GM23248 (cell line): ENCODE results near the gene SETBP1. TPM values are rescaled to one million over a fixed set of nuclear protein-coding genes. Genes with fewer than 3 reads are reported as not detected.

Experiments used
- DNase-seq: peaks from one replicate; pipeline ENCODE4 v3.0.0-alpha.2; 2015
- H2AFZ ChIP-seq: fragments of 200-600 bp; sonication (generic); 2 replicates; pipeline ENCODE4 v1.6.1; 2016; ENCODE audit warnings: antibody characterized with exemption
- H3F3A ChIP-seq: fragments of 200-600 bp; sonication (generic); 2 replicates; pipeline ENCODE4 v1.6.1; 2016; ENCODE audit warnings: mild to moderate bottlenecking, antibody characterized with exemption, mixed run types; ENCODE audit not compliant: insufficient read depth
- H3K27ac ChIP-seq: fragments of 200-600 bp; sonication (generic); 2 replicates; pipeline ENCODE4 v1.5.1; 2016; ENCODE audit warnings: mild to moderate bottlenecking
- H3K27me3 ChIP-seq: fragments of 200-600 bp; sonication (generic); replicated peaks from 2 replicates; pipeline ENCODE4 v1.6.1; 2016; ENCODE audit warnings: mild to moderate bottlenecking; ENCODE audit not compliant: insufficient read depth
- H3K36me3 ChIP-seq: fragments of 200-600 bp; sonication (generic); 2 replicates; pipeline ENCODE4 v1.6.1; 2016; ENCODE audit warnings: low read depth, mild to moderate bottlenecking
- H3K4me1 ChIP-seq: fragments of 200-600 bp; sonication (generic); 2 replicates; pipeline ENCODE4 v1.6.1; 2016; ENCODE audit warnings: mild to moderate bottlenecking; ENCODE audit not compliant: insufficient read depth
- H3K4me2 ChIP-seq: fragments of 200-600 bp; sonication (generic); one replicate; pipeline ENCODE4 v1.6.1; 2016; ENCODE audit warnings: mild to moderate bottlenecking; ENCODE audit not compliant: unreplicated experiment
- H3K4me3 ChIP-seq: fragments of 200-600 bp; sonication (generic); 2 replicates; pipeline ENCODE4 v1.5.1; 2016; ENCODE audit warnings: mild to moderate bottlenecking
- H3K79me2 ChIP-seq: fragments of 200-600 bp; sonication (generic); 2 replicates; pipeline ENCODE4 v1.6.1; 2016; ENCODE audit warnings: mild to moderate bottlenecking; ENCODE audit not compliant: insufficient read depth
- H3K9ac ChIP-seq: fragments of 200-600 bp; sonication (generic); 2 replicates; pipeline ENCODE4 v1.6.1; 2016; ENCODE audit warnings: mild to moderate bottlenecking
- H3K9me2 ChIP-seq: fragments of 200-600 bp; sonication (generic); 2 replicates; pipeline ENCODE4 v1.6.1; 2016; ENCODE audit warnings: mixed run types, mild to moderate bottlenecking, moderate library complexity; ENCODE audit not compliant: insufficient read depth
- H3K9me3 ChIP-seq: fragments of 200-600 bp; sonication (generic); one replicate; pipeline ENCODE4 v1.6.1; 2017; ENCODE audit warnings: low read depth
- H4K20me1 ChIP-seq: fragments of 200-600 bp; sonication (generic); 2 replicates; pipeline ENCODE4 v1.6.0; 2016; ENCODE audit not compliant: insufficient read depth
- EZH2 ChIP-seq: fragments of 200-600 bp; sonication (generic); IDR thresholded peaks from 2 replicates; pipeline ENCODE4 v1.6.1; 2018; ENCODE audit warnings: antibody characterized with exemption, mild to moderate bottlenecking; ENCODE audit not compliant: insufficient read depth, poor library complexity, severe bottlenecking
- EZH2phosphoT487 ChIP-seq: fragments of 200-600 bp; sonication (generic); IDR thresholded peaks from 2 replicates; pipeline ENCODE4 v1.6.1; 2018; ENCODE audit warnings: antibody characterized with exemption, moderate library complexity, mild to moderate bottlenecking, low read depth; ENCODE audit not compliant: insufficient read depth
- WGBS, 2 experiments: methylation state at CpG; one replicate each; pipeline ENCODE4 v1.1.6; 2015 to 2017; ENCODE audit warnings: low lambda C conversion rate in 2 of 2, low coverage in 1 of 2; ENCODE audit errors: missing lambda C conversion rate in 2 of 2; 5-methylcytosine and 5-hydroxymethylcytosine counted together
- in situ Hi-C: fragments of 300-500 bp; cut with MboI; formaldehyde crosslinking; loops from 2 replicates; pipeline ENCODE4 v1.15.0; 2020
- polyA plus RNA-seq: library from polyadenylated mRNA; unstranded; fragments of >200 nt; fragmentation: Nextera tagmentation; extraction: Ambion mirVana; gene quantifications from 2 replicates; pipeline ENCODE4 v1.2.1, GENCODE V29; 2016
- total RNA-seq: library from RNA; depleted of rRNA; stranded (reverse); fragments of >200 nt; shearing (Covaris generic); gene quantifications from 2 replicates; pipeline ENCODE4 v1.2.3, GENCODE V29; 2014

SETBP1 gene
- total and polyA plus RNA-seq, 2 experiments from 2014 or later = 1.3 to 4.1 TPM

GRCh38 chr18:44959013-44959412 lies 278.3 kb downstream of the SETBP1 start:
- in situ Hi-C loops = no loop called here

GRCh38 chr18:44960580-44960979 lies 279.9 kb downstream of the SETBP1 start:
- in situ Hi-C loops = no loop called here
- Histone ChIP-seq H3K4me2 (no peak overlapping the region), H3K9me3 (no peaks in the 10 kb centered on the region), H3K4me3 (no peak overlapping the region), H3K4me1 (peaks cover 20% of the 10 kb centered on the region; the same call in 1 of the 2 replicates), H3K79me2 (no peaks in the 10 kb centered on the region), H3K9me2 (no peaks in the 10 kb centered on the region), H3K27ac (no peak overlapping the region), H3K27me3 (no peaks in the 10 kb centered on the region), H3K36me3 (no peaks in the 10 kb centered on the region), H4K20me1 (no peaks in the 10 kb centered on the region), H3F3A (0 out of 2 replicates have a peak, but pooled peaks cover 5% of the 10 kb centered on the region), H3K9ac (no peak overlapping the region), H2AFZ (no peak overlapping the region)
- WGBS, 2 experiments = 92 to 96% methylated on average over 2 of the region's 2 CpGs
- DNase-seq = no peak
- TF ChIP-seq EZH2phosphoT487 = no peak
- no peak for TF ChIP-seq EZH2

More at GRCh38 chr18:44959013-44959412, 278.3 kb downstream of the SETBP1 start:
- Histone ChIP-seq H3K9ac (no peak overlapping the region), H3K79me2 (no peaks in the 10 kb centered on the region), H3K9me3 (no peaks in the 10 kb centered on the region), H3K27ac (no peak overlapping the region), H3K4me2 (no peak overlapping the region), H3K27me3 (no peaks in the 10 kb centered on the region), H3K4me3 (no peak overlapping the region), H3K36me3 (no peaks in the 10 kb centered on the region), H3F3A (0 out of 2 replicates have a peak, but pooled peaks cover 5% of the 10 kb centered on the region), H2AFZ (no peak overlapping the region), H4K20me1 (no peaks in the 10 kb centered on the region), H3K4me1 (peaks cover 20% of the 10 kb centered on the region; the same call in 1 of the 2 replicates), H3K9me2 (no peaks in the 10 kb centered on the region)
- DNase-seq = no peak
- 86 to 97% methylated on average over 2 of the region's 2 CpGs for WGBS, 2 experiments
- TF ChIP-seq EZH2 = no peak
- no peak for TF ChIP-seq EZH2phosphoT487

DNA sequence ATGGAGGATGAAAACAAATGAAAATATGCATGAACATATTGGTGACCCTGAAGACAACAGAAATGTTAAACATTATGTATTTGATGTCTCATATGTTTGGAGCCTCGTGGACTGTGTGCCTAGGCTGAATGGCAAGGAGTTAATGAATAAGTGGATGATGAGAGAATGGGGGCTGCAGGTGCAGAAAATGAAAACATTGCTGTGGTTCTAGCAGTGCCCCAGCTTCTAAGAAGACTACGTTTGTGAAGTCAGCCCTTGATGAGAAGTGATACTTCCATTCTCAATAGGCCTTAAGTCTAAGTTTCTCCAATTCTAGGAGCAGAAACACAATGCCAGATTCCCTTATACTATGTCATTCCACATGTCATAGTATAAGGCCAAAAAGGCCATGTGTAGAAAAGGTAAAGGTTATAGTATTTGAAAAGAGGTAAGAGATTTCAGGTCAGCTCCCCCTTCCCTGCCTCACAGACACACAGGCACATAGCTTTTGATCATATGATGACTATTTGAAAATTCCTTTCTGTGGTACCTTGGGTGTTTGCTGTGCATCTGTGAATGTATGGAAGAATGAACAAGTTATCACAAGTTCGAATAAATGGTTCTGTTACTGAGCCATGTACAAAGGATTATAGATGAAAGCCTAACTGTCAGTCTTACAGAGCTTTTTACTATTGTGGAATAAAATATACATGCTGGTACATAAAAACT lies 280.8 kb downstream of the SETBP1 start:
- no peaks in the 10 kb centered on the region for H3K79me2 ChIP-seq
- no peaks in the 10 kb centered on the region for H3K9me2 ChIP-seq
- no peak for DNase-seq
- H2AFZ ChIP-seq = no peak overlapping the region
- TF ChIP-seq EZH2 (no peak), EZH2phosphoT487 (no peak)
- peaks cover 20% of the 10 kb centered on the region; the same call in 1 of the 2 replicates for H3K4me1 ChIP-seq
- H3K4me2 ChIP-seq = no peak overlapping the region
- H4K20me1 ChIP-seq = no peaks in the 10 kb centered on the region
- no peak overlapping the region for H3K4me3 ChIP-seq
- H3K27me3 ChIP-seq = no peaks in the 10 kb centered on the region
- H3K27ac ChIP-seq = no peak overlapping the region
- H3K9ac ChIP-seq = no peak overlapping the region
- 83 to 89% methylated on average over 3 of the region's 3 CpGs for WGBS, 2 experiments
- no peaks in the 10 kb centered on the region for H3K9me3 ChIP-seq
- no peaks in the 10 kb centered on the region for H3K36me3 ChIP-seq
- H3F3A ChIP-seq = 0 out of 2 replicates have a peak, but pooled peaks cover 5% of the 10 kb centered on the region
- in situ Hi-C loops = no loop called here

GRCh38 chr18:44967599-44967998 lies 286.9 kb downstream of the SETBP1 start:
- Histone ChIP-seq H3K9ac (no peak overlapping the region), H3K27ac (no peak overlapping the region), H3K36me3 (no peaks in the 10 kb centered on the region), H3K4me1 (no peaks in the 10 kb centered on the region), H4K20me1 (no peaks in the 10 kb centered on the region), H2AFZ (no peak overlapping the region), H3K4me2 (no peak overlapping the region), H3K4me3 (no peak overlapping the region), H3K79me2 (no peaks in the 10 kb centered on the region), H3F3A (no peaks in the 10 kb centered on the region), H3K9me3 (no peaks in the 10 kb centered on the region), H3K9me2 (no peaks in the 10 kb centered on the region), H3K27me3 (no peaks in the 10 kb centered on the region)
- in situ Hi-C loops = no loop called here
- DNase-seq = no peak
- TF ChIP-seq EZH2phosphoT487 (no peak), EZH2 (no peak)
- 100% methylated on average over 1 of the region's 1 CpG for WGBS, 2 experiments
